BJ (cell line): ENCODE measurements around the gene WBP1L. TPM values are rescaled to one million over a fixed set of nuclear protein-coding genes. Genes with fewer than 3 reads are reported as not detected.

Experiments
- CTCF ChIA-PET: fragments of 350-600 bp; formaldehyde crosslinking; extraction: SDS; loops from one replicate; lab custom pipeline; 2021; ENCODE audit warnings: antibody characterized with exemption, inconsistent platforms; lab: Yijun Ruan, JAX
- POLR2A ChIA-PET: fragments of 300-600 bp; sonication (Branson Sonifier 250); formaldehyde crosslinking; extraction: SDS; loops from one replicate; lab custom pipeline; 2021; ENCODE audit warnings: antibody characterized with exemption; lab: Charles Lee
- DNase-seq: peaks from one replicate; pipeline ENCODE4 v3.0.0-alpha.2; 2011; ENCODE audit warnings: low read depth
- H3K27me3 ChIP-seq: 2 replicates; pipeline ENCODE4 v1.6.0; 2011; ENCODE audit warnings: low read length; ENCODE audit not compliant: control insufficient read depth, insufficient read depth
- H3K36me3 ChIP-seq: 2 replicates; pipeline ENCODE4 v1.5.1; 2011; ENCODE audit warnings: low read length; ENCODE audit not compliant: control insufficient read depth, insufficient read depth
- H3K4me3 ChIP-seq: 2 replicates; pipeline ENCODE4 v1.5.1; 2011; ENCODE audit warnings: low read depth, mild to moderate bottlenecking, control low read depth, low read length
- polyA plus RNA-seq: library from polyadenylated mRNA; depleted of rRNA; stranded (reverse); fragments of >200 nt; gene quantifications from 2 replicates; pipeline ENCODE4 v1.2.3, GENCODE V29; 2011
- TF ChIP-seq, protein P1 (sequence below): IDR thresholded peaks from 2 replicates; pipeline ENCODE4 v1.5.1; 2011; ENCODE audit warnings: low read depth, mild to moderate bottlenecking, control low read depth, inconsistent platforms, low read length, moderate library complexity; ENCODE audit not compliant: insufficient read depth

The WBP1L gene
- polyA plus RNA-seq, 1 experiment: 52.4 TPM

DNA sequence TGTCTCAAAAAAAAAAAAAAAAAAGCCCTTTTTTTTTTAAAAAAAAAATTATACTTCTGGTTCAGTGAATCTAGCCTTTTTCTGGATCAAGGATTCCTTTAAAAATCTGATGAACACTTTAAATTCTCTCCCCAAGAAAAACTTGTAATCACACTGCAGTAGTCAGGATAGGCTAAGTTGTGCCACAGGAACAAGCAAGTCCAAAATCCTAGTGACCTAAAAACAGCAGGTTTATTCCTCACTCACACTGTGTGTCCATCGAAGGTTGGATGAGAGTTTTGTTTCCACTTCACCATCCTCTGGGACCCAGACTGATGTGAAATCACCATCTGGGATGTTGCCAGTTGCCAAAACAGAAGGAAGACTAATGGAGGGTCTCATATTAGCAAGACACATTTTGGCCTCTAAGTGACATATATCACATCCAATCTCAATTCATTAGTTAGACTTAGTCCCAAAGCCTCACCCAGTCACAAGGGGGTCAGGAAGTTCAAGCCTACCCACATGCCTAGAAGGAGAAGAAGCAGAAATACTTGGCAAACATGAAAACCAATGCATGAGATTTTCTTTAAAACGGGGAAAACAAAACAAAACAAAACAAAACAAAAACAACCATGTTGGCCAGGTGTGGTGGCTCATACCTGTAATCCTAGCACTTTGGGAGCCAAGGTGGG, 60.8 kb downstream of the WBP1L start:
- CTCF ChIA-PET: interaction anchor here (1.6 kb wide), 1 partner anchor 51 kb away, joined by 3 read pairs; no protein-coding TSS in a partner anchor
- TF ChIP-seq, protein P1, sequence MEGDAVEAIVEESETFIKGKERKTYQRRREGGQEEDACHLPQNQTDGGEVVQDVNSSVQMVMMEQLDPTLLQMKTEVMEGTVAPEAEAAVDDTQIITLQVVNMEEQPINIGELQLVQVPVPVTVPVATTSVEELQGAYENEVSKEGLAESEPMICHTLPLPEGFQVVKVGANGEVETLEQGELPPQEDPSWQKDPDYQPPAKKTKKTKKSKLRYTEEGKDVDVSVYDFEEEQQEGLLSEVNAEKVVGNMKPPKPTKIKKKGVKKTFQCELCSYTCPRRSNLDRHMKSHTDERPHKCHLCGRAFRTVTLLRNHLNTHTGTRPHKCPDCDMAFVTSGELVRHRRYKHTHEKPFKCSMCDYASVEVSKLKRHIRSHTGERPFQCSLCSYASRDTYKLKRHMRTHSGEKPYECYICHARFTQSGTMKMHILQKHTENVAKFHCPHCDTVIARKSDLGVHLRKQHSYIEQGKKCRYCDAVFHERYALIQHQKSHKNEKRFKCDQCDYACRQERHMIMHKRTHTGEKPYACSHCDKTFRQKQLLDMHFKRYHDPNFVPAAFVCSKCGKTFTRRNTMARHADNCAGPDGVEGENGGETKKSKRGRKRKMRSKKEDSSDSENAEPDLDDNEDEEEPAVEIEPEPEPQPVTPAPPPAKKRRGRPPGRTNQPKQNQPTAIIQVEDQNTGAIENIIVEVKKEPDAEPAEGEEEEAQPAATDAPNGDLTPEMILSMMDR: no peak
- Histone ChIP-seq H3K36me3 (peaks cover 4% of the 10 kb centered on the region; the same call in 1 of the 2 replicates), H3K27me3 (no peaks in the 10 kb centered on the region), H3K4me3 (no peak overlapping the region)
- no peak for DNase-seq
- POLR2A ChIA-PET: no interaction called here

DNA sequence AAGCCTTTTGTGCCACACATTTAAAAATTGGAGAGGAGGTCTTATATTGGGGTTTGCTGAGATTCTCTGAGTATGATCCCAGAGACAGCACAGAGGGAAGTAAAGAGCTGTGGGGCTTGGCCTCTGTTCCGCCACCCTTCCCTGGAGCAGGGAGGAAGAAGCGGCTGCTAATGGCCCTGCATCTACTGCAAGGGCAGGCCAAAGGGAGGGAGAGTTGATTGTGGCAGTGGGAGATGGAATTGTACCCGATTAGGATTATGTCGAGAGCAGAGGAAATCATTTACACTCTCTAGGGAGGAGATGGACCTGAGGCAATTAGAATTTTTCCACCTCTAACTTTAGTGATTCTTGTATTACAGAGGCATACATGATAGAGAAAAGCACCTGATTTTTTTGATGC, 64.6 kb downstream of the WBP1L start:
- no peak for DNase-seq
- TF ChIP-seq, protein P1: no peak
- ChIA-PET CTCF (interaction anchor here (1.4 to 1.5 kb wide), 2 partner anchors 26 to 70 kb away, joined by 3 to 7 read pairs; no protein-coding TSS in a partner anchor), POLR2A (no interaction called here)
- no peaks in the 10 kb centered on the region for H3K27me3 ChIP-seq
- H3K36me3 ChIP-seq: peaks cover 22% of the 10 kb centered on the region
- no peak overlapping the region for H3K4me3 ChIP-seq

DNA sequence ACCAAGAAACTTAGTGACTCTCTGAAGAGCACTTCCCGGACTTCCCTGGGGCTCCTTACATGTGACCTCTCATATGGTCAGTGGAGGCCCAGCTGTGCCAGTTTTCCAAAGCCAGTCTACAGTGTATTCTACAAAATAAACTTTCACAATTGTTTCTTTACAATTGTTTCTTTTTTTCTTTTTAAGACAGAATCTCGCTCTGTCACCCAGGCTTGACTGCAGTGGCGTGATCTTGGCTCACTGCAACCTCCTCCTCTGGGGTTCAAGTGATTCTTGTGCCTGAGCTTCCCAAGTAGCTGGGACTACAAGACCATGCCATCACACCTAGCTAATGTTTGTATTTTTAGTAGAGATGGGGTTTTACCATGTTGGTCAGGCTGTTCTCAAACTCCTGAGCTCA, 67.6 kb downstream of the WBP1L start:
- H3K27me3 ChIP-seq: no peaks in the 10 kb centered on the region
- ChIA-PET POLR2A (no interaction called here), CTCF (no interaction called here)
- DNase-seq: no peak
- TF ChIP-seq, protein P1: no peak
- no peak overlapping the region for H3K4me3 ChIP-seq
- peaks cover 32% of the 10 kb centered on the region for H3K36me3 ChIP-seq

DNA sequence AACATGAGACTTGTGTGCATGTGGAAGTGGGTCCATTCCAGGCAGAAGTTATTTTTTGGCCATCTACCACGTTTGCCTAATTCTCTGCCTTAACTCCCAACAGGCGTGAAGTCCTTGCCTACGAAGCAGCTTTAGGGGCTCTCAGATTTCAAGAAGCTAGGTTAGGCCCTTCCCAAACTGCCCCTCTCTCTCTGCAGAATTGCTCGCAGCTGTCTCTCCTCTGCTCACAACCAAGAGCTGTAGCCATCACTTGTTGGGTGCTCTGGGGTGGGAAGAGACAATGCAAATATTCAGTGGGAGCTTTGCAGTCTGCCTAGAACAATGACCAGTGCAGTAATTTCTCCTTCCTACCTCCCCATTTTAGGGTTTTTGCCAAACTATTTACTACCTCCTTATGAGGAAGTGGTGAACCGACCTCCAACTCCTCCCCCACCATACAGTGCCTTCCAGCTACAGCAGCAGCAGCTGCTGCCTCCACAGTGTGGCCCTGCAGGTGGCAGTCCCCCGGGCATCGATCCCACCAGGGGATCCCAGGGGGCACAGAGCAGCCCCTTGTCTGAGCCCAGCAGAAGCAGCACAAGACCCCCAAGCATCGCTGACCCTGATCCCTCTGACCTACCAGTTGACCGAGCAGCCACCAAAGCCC, 68.6 kb downstream of the WBP1L start:
- TF ChIP-seq, protein P1: no peak
- Histone ChIP-seq H3K27me3 (no peaks in the 10 kb centered on the region), H3K4me3 (no peak overlapping the region), H3K36me3 (peaks cover 32% of the 10 kb centered on the region)
- no peak for DNase-seq
- ChIA-PET CTCF (no interaction called here), POLR2A (no interaction called here)

DNA sequence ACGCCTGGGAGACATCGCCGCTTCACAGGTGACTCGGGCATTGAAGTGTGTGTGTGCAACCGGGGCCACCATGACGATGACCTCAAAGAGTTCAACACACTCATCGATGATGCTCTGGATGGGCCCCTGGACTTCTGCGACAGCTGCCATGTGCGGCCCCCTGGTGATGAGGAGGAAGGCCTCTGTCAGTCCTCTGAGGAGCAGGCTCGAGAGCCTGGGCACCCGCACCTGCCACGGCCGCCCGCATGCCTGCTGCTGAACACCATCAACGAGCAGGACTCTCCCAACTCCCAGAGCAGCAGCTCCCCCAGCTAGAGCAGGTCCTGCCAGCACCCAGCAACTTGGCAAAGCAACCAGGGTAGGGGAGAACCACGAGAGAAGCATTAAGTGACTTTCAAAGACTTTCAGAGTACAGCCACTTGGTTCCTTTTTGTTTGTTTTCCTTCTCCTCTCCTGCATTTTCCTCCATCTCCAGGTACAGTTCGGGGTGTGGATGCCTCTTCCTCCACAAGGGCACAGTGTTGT, 69.3 kb downstream of the WBP1L start:
- CTCF ChIA-PET: no interaction called here
- Histone ChIP-seq H3K4me3 (no peak overlapping the region), H3K27me3 (no peaks in the 10 kb centered on the region), H3K36me3 (peaks cover 32% of the 10 kb centered on the region)
- no peak for DNase-seq
- TF ChIP-seq, protein P1: no peak
- POLR2A ChIA-PET: no interaction called here
